Measurements from ENCODE around the gene ANKH.

Gene ANKH

DNA sequence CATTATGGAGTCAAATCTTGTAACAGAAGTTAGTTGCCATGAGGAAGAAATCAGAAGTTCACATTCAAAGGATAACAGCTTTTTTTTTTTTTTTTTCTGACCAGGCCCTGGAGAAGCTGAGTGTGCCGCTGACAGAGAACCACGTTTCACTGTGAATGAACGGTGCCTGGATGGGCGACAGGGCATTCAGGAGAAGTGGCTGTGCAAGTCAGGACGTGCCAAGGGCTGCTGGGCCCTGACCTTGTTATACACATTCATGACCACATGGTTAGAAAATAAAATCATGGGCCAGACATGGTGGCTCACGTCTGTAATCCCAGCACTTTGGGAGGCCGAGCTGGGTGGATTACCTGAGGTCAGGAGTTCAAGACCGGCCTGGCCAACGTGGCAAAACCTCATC is 91.6 kb downstream of the ANKH start:
- TF ChIP-seq, protein P1, sequence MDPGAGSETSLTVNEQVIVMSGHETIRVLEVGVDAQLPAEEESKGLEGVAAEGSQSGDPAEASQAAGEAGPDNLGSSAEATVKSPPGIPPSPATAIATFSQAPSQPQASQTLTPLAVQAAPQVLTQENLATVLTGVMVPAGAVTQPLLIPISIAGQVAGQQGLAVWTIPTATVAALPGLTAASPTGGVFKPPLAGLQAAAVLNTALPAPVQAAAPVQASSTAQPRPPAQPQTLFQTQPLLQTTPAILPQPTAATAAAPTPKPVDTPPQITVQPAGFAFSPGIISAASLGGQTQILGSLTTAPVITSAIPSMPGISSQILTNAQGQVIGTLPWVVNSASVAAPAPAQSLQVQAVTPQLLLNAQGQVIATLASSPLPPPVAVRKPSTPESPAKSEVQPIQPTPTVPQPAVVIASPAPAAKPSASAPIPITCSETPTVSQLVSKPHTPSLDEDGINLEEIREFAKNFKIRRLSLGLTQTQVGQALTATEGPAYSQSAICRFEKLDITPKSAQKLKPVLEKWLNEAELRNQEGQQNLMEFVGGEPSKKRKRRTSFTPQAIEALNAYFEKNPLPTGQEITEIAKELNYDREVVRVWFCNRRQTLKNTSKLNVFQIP (CRISPR knock-in tag; IDR thresholded peaks at IDR 0.05; ENCODE audit: borderline replicate concordance, low read depth) = no peak
- TF ChIP-seq TOX (CRISPR knock-in tag; IDR thresholded peaks at IDR 0.05; ENCODE audit: borderline replicate concordance) (no peak), ISL1 (CRISPR knock-in tag; IDR thresholded peaks at IDR 0.05) (no peak), RARB (CRISPR knock-in tag; IDR thresholded peaks at IDR 0.05) (no peak), BACH2 (CRISPR knock-in tag; IDR thresholded peaks at IDR 0.05; ENCODE audit: borderline replicate concordance) (no peak)
- TF ChIP-seq, protein P2, sequence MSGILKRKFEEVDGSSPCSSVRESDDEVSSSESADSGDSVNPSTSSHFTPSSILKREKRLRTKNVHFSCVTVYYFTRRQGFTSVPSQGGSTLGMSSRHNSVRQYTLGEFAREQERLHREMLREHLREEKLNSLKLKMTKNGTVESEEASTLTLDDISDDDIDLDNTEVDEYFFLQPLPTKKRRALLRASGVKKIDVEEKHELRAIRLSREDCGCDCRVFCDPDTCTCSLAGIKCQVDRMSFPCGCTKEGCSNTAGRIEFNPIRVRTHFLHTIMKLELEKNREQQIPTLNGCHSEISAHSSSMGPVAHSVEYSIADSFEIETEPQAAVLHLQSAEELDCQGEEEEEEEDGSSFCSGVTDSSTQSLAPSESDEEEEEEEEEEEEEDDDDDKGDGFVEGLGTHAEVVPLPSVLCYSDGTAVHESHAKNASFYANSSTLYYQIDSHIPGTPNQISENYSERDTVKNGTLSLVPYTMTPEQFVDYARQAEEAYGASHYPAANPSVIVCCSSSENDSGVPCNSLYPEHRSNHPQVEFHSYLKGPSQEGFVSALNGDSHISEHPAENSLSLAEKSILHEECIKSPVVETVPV (CRISPR knock-in tag; IDR thresholded peaks at IDR 0.05) = no peak
- ATAC-seq = no peak

- TF ChIP-seq PPARA (CRISPR knock-in tag; IDR thresholded peaks at IDR 0.05; ENCODE audit: borderline replicate concordance) (no peak), ZFP3 (CRISPR knock-in tag; IDR thresholded peaks at IDR 0.05) (no peak), RARB (CRISPR knock-in tag; IDR thresholded peaks at IDR 0.05) (no peak), ISL1 (CRISPR knock-in tag; IDR thresholded peaks at IDR 0.05) (no peak), ZNF565 (CRISPR knock-in tag; conservative IDR thresholded peaks at IDR 0.05; ENCODE audit: low read depth) (no peak), TOX (CRISPR knock-in tag; IDR thresholded peaks at IDR 0.05; ENCODE audit: borderline replicate concordance) (no peak), ZFP30 (CRISPR knock-in tag; IDR thresholded peaks at IDR 0.05) (no peak), OSR1 (CRISPR knock-in tag; IDR thresholded peaks at IDR 0.05) (no peak), PATZ1 (CRISPR knock-in tag; IDR thresholded peaks at IDR 0.05; ENCODE audit: borderline replicate concordance) (no peak), SNAI2 (CRISPR knock-in tag; IDR thresholded peaks at IDR 0.05) (no peak), CSDC2 (CRISPR knock-in tag; IDR thresholded peaks at IDR 0.05) (no peak), ZNF8 (CRISPR knock-in tag; IDR thresholded peaks at IDR 0.05) (no peak), ESRRG (CRISPR knock-in tag; IDR thresholded peaks at IDR 0.05) (no peak), ARNTL (CRISPR knock-in tag; IDR thresholded peaks at IDR 0.05; ENCODE audit: borderline replicate concordance, low read depth) (no peak), TCF4 (CRISPR knock-in tag; IDR thresholded peaks at IDR 0.05; ENCODE audit: borderline replicate concordance) (no peak)
- TF ChIP-seq, protein P2 (CRISPR knock-in tag; IDR thresholded peaks at IDR 0.05) = no peak
- TF ChIP-seq, protein P3, sequence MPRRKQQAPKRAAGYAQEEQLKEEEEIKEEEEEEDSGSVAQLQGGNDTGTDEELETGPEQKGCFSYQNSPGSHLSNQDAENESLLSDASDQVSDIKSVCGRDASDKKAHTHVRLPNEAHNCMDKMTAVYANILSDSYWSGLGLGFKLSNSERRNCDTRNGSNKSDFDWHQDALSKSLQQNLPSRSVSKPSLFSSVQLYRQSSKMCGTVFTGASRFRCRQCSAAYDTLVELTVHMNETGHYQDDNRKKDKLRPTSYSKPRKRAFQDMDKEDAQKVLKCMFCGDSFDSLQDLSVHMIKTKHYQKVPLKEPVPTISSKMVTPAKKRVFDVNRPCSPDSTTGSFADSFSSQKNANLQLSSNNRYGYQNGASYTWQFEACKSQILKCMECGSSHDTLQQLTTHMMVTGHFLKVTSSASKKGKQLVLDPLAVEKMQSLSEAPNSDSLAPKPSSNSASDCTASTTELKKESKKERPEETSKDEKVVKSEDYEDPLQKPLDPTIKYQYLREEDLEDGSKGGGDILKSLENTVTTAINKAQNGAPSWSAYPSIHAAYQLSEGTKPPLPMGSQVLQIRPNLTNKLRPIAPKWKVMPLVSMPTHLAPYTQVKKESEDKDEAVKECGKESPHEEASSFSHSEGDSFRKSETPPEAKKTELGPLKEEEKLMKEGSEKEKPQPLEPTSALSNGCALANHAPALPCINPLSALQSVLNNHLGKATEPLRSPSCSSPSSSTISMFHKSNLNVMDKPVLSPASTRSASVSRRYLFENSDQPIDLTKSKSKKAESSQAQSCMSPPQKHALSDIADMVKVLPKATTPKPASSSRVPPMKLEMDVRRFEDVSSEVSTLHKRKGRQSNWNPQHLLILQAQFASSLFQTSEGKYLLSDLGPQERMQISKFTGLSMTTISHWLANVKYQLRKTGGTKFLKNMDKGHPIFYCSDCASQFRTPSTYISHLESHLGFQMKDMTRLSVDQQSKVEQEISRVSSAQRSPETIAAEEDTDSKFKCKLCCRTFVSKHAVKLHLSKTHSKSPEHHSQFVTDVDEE (CRISPR knock-in tag; IDR thresholded peaks at IDR 0.05) = no peak
- TF ChIP-seq, protein P1 (CRISPR knock-in tag; IDR thresholded peaks at IDR 0.05; ENCODE audit: borderline replicate concordance, low read depth) = no peak
- no peak for ATAC-seq
Measured at GRCh38 chr5:14778792-14779070, 92.8 kb downstream of the ANKH start.

All from SK-N-SH treated with all-trans-retinoic acid at 6 μM for 48 hours (cell line).